BE2C (cell line): ENCODE results near the gene STAT4.

ENCODE experiments used
- DNase-seq: peaks from one replicate; pipeline ENCODE4 v3.0.0-alpha.2; 2020
- H3K27me3 ChIP-seq: fragments of 250-450 bp; sonication (Bioruptor Pico); 2 replicates; pipeline ENCODE4 v1.5.1; 2020; ENCODE audit warnings: mild to moderate bottlenecking
- H3K36me3 ChIP-seq: fragments of 250-450 bp; sonication (Bioruptor Pico); 2 replicates; pipeline ENCODE4 v1.5.1; 2020; ENCODE audit warnings: mild to moderate bottlenecking
- H3K4me1 ChIP-seq: fragments of 250-450 bp; sonication (Bioruptor Pico); 2 replicates; pipeline ENCODE4 v1.5.1; 2020
- H3K4me3 ChIP-seq: 2 replicates; pipeline ENCODE4 v1.5.1; 2011; ENCODE audit warnings: low read depth, low read length
- H3K9me3 ChIP-seq: fragments of 250-450 bp; sonication (Bioruptor Pico); 2 replicates; pipeline ENCODE4 v1.5.1; 2020
- TF ChIP-seq, protein P1 (sequence below): IDR thresholded peaks from 2 replicates; pipeline ENCODE4 v1.5.1; 2012; ENCODE audit warnings: mild to moderate bottlenecking, low read depth, low read length

The STAT4 gene

GRCh38 chr2:191105082-191105481 is 45.7 kb downstream of the STAT4 start:
- H3K4me1 ChIP-seq: no peaks in the 10 kb centered on the region
- no peak for DNase-seq
- no peaks in the 10 kb centered on the region for H3K36me3 ChIP-seq
- no peaks in the 10 kb centered on the region for H3K27me3 ChIP-seq
- TF ChIP-seq, protein P1, sequence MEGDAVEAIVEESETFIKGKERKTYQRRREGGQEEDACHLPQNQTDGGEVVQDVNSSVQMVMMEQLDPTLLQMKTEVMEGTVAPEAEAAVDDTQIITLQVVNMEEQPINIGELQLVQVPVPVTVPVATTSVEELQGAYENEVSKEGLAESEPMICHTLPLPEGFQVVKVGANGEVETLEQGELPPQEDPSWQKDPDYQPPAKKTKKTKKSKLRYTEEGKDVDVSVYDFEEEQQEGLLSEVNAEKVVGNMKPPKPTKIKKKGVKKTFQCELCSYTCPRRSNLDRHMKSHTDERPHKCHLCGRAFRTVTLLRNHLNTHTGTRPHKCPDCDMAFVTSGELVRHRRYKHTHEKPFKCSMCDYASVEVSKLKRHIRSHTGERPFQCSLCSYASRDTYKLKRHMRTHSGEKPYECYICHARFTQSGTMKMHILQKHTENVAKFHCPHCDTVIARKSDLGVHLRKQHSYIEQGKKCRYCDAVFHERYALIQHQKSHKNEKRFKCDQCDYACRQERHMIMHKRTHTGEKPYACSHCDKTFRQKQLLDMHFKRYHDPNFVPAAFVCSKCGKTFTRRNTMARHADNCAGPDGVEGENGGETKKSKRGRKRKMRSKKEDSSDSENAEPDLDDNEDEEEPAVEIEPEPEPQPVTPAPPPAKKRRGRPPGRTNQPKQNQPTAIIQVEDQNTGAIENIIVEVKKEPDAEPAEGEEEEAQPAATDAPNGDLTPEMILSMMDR: no peak
- no peak overlapping the region for H3K4me3 ChIP-seq
- H3K9me3 ChIP-seq: no peaks in the 10 kb centered on the region

- DNase-seq: no peak
- Histone ChIP-seq H3K9me3 (no peaks in the 10 kb centered on the region), H3K4me3 (no peak overlapping the region), H3K4me1 (no peaks in the 10 kb centered on the region), H3K27me3 (no peaks in the 10 kb centered on the region), H3K36me3 (no peaks in the 10 kb centered on the region)
- TF ChIP-seq, protein P1: no peak
Observed at GRCh38 chr2:191103774-191104173, 47.0 kb downstream of the STAT4 start.

DNA sequence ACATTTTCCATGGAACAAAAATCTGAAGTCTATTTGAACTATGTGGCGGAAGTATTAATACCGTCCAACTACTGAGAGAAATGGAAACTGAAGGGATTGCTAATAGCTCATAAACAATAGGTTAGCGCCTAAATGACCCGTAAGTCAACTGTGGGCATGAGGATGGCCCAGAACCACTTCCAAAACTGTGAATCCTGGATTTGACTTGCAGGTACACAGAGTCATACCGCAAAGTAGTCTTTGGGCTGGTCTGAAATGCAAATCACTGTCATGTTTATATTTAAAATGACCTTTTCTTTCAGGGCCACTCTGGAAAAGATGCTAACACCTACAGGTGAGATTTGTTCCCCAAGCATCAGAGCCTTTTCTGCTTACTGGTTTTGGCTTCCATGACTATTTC is 50.6 kb downstream of the STAT4 start:
- H3K36me3 ChIP-seq: no peaks in the 10 kb centered on the region
- no peak for DNase-seq
- no peaks in the 10 kb centered on the region for H3K9me3 ChIP-seq
- H3K27me3 ChIP-seq: no peaks in the 10 kb centered on the region
- no peaks in the 10 kb centered on the region for H3K4me1 ChIP-seq
- no peak overlapping the region for H3K4me3 ChIP-seq
- TF ChIP-seq, protein P1: no peak

DNA sequence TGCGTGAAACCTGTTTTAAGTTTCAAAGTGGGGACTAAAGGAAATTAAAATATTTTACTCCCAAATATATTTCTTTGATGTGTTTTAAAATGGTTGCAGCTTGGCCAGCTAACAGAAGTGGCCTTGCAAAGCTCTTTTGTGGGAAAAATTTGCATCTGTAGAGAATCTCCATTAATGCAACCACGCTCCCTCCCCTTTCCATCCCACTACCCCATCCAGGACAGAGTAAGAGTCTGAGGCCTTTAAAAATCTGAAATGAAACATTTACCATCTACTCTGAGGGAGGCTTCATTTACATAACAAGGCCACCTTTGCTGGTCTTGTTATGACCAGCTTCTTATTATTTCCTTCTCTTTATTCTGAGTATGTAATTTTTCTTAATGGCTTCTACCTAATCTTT is 63.5 kb downstream of the STAT4 start:
- H3K9me3 ChIP-seq: no peaks in the 10 kb centered on the region
- TF ChIP-seq, protein P1: no peak
- no peak overlapping the region for H3K4me3 ChIP-seq
- no peaks in the 10 kb centered on the region for H3K36me3 ChIP-seq
- no peaks in the 10 kb centered on the region for H3K27me3 ChIP-seq
- no peak for DNase-seq
- no peaks in the 10 kb centered on the region for H3K4me1 ChIP-seq

DNA sequence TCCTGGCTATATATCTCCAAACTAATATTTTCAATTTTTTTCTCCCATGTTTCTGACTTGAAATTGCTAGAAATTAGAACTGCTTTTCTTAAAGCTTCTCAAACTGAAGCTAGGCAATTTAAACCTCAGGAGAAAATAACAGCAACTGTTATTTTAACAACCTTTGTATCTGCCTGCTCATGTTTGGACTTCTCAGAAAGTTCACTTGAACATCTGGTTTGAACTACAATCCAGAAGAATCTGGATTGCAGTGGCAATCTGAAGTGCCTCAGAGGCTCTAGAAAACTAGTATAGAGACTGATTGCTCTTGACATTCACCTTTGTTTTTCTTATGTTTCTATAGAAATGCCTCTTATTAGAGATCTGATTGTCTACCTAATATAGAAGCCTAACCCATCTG is 64.1 kb downstream of the STAT4 start:
- Histone ChIP-seq H3K4me1 (no peaks in the 10 kb centered on the region), H3K27me3 (no peaks in the 10 kb centered on the region), H3K36me3 (no peaks in the 10 kb centered on the region), H3K4me3 (no peak overlapping the region), H3K9me3 (no peaks in the 10 kb centered on the region)
- no peak for DNase-seq
- TF ChIP-seq, protein P1: no peak

- no peaks in the 10 kb centered on the region for H3K9me3 ChIP-seq
- no peaks in the 10 kb centered on the region for H3K4me1 ChIP-seq
- no peaks in the 10 kb centered on the region for H3K27me3 ChIP-seq
- H3K36me3 ChIP-seq: no peaks in the 10 kb centered on the region
- H3K4me3 ChIP-seq: no peak overlapping the region
- TF ChIP-seq, protein P1: no peak
- no peak for DNase-seq
Observed at GRCh38 chr2:191083540-191083939, 67.3 kb downstream of the STAT4 start.
